ENCODE data around the gene EDNRA. TPM values are rescaled to one million over a fixed set of nuclear protein-coding genes. Genes with fewer than 3 reads are reported as not detected.

EDNRA gene
- total and polyA plus RNA-seq, 2 of the 8 experiments (the other 6 are each of a cell fraction or from before 2014, with no cell fraction given): 1.7 to 3.3 TPM

- TF ChIP-seq RFX5 (IDR thresholded peaks at IDR 0.05; ENCODE audit: borderline replicate concordance, low read depth, low read length) (no peak), JUND (IDR thresholded peaks at IDR 0.05; ENCODE audit: low read length) (no peak), SIRT6 (IDR thresholded peaks at IDR 0.05; ENCODE audit: low read length) (no peak), TAF7 (optimal IDR thresholded peaks at IDR 0.05; ENCODE audit: borderline replicate concordance, low read depth, low read length) (no peak), SUZ12 (IDR thresholded peaks at IDR 0.05; ENCODE audit: low read length) (no peak), EP300 (IDR thresholded peaks at IDR 0.05; ENCODE audit: borderline replicate concordance in 1 of 2, low read depth in 2 of 2, low read length in 2 of 2) (no peak), RBBP5 (IDR thresholded peaks at IDR 0.05; ENCODE audit: borderline replicate concordance, low read depth, low read length) (no peak), SP2 (IDR thresholded peaks at IDR 0.05; ENCODE audit: low read length) (no peak), GTF2F1 (IDR thresholded peaks at IDR 0.05; ENCODE audit: borderline replicate concordance, low read depth, low read length) (no peak)
These were observed 66.6 kb downstream of the EDNRA start (continued) for GRCh38 chr4:147547314-147548056.

Data from H1 (cell line).